Hippocampal formation (tissue), 2 donors: Measurements from ENCODE around the gene TOMM20L.
A peak's percentile ranks its signal among the peaks of the same experiment; 100 is the strongest.
"Not testable (repeated sequence)": the region's sequence is repeated elsewhere in the genome, so short reads cannot be mapped to it uniquely, and the experiment has no call there.

Experiments used
- DNase-seq, 2 donors: peaks; one replicate each; lab custom pipeline; 2025; lab: John Stamatoyannopoulos, UW

The TOMM20L gene

DNA sequence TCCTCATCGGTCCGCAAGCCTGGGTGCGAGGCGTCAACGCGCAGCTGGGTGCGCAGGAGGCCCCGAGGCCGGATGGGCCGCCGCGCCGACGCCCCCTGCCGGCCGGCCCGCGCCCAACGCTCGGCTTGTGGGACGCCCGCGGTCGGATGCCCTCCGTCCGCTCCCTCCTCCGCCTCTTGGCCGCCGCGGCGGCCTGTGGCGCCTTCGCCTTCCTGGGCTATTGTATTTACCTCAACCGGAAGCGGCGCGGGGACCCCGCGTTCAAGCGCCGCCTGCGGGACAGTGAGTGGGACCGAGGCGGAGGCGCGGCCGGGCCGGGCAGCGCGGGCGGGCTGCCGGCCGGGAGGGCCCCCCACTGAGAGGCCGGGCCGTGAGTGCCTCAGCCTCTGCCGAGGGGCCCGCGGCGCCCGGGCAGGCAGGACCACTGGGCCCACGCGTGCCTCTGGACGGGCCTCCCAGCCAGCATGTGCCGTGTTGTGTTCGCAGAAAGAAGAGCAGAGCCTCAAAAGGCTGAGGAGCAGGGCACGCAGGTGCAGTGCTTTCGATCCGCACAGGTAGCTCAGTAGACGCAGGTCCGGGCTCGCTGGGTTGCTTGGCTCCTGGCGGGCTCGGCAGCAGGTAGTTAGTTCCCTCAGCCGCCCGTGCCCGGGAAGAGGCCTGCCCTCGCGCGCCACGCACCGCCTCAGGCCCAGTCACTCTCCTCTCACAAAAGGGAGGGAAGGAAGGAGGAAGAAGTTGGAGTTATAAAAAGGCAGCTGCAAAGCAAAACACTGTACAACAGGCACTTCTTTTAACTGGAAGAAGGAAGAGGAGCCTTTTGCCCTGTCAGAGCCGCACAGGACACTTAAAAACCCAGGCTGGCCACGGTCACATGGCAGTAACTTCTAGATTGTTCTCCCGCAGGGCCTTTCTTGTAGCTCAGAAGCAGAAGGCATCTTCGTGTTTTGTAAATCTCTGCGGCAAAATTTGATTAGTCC, at the start of gene TOMM20L:
Gene TOMM20L (plus strand): TSS at position 119 of the 977 bp plus-strand sequence. CDS start 28 bp downstream, at position 147.
- peak in 1 of 2 donors; percentile 41 for DNase-seq

DNA sequence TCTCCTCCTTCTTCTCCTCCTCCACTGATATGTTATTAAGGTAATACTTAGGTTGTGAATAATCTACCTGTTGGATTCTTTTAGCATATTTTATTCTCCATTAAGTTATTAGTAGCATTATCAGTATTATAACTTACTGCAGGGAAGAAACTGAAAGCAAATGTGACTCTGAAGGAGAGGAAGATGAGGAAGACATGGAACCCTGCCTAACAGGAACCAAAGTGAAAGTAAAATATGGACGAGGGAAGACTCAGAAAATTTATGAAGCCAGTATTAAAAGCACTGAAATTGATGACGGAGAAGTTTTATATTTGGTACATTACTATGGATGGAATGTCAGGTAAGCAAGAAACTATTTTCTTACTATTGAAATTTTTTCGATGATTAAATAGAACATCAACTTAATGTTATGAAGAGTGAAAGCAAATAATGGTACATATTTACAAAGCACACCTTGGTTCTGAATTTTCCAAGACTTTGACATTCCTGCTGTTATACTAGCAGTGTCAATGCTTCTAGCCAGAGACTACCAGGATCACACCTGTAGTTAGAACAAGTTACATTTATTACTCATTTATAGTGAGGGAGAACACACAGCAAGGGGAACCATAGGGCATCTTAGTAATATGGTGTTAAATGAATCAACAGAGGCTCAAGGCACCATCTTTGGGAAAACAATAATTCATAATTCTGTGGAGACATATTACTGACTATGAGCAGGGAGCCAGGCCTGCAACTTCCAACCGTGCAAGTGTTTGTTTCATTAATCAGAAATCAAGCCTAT, 42.0 kb upstream of the TOMM20L start:
- DNase-seq = no peak

DNA sequence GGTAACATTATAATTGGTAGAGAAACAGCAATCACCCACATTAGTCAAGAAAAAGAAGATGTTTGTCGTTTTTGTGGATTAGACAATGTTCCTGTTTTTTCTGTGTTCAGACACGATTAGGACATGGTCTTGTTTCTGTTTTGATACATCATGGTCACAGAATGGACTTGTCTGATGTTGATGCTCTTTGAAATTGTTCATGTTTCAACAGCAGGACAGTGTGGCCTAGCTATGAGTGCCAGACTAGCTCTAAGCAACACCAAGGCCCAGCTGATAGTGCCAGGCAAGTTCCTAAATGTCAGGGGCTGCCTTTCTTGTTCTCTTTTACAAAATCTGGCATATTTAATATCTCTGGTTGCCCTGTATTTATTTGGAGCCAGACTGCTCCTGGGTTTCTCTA, 40.9 kb upstream of the TOMM20L start:
- no peak for DNase-seq

DNA sequence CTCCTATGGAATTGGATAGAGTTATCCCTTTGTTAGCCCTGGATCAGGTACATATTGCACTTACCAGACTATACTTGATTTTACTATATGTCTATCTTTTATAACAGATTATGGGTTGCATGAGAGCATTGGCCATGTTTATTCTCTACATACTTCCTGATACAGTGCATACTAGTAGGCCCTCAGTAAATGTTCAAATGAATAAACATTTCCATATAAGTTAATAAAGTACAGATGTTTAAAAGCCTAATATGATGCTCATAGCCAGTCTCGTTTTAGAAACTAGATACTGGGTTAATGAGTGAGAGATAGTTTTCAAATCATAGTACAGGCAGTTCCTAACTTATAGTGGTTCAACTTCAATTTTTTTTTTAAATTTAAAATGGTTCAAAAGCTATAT, 39.5 kb upstream of the TOMM20L start:
- no peak for DNase-seq

DNA sequence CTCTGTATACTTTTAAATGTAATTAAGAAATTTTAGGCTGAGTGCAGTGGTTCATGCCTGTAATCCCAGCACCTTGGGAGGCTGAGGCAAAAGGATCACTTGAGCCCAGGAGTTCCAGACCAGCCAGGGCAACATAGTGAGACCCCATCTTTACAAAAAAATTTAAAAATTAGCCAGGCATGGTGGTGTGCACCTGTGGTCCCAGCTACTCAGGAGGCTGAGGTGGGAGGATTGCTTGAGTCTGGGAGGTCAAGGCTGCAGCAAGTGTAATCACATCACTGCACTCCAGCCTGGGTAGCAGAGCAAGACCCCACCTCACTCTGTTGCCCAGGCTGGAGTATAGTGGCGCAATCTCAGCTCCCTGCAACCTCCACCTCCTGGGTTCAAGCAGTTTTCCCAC, 33.5 kb upstream of the TOMM20L start:
- not testable (repeated sequence) for DNase-seq

DNA sequence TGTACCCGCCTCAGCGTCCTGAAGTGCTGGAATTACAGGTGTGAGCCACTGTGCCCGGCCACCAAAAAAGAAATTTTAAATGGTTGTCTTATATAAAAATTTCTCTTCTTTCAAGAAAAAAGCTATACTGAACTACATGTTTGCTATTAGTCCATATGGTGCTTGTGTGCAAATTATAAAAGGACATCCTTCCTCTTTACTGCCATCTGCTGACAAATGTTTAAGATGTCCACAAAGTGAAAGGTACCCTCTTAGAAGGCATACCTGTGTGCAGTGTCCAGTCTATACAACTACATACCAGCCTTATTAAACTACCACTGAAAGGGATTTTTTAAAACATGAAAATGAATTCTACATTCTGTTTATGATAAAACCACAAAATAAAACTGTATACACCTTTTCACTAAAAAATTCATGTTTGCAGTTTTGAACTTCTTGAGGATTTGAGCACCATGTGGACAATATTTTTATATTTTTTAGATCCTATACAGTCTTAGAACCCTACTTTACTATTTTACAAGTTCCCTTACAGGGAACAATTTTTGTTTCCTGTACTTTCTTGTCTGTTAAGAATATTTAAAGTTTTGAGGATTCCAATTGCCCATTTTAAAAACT, 32.8 kb upstream of the TOMM20L start:
- no peak for DNase-seq

DNA sequence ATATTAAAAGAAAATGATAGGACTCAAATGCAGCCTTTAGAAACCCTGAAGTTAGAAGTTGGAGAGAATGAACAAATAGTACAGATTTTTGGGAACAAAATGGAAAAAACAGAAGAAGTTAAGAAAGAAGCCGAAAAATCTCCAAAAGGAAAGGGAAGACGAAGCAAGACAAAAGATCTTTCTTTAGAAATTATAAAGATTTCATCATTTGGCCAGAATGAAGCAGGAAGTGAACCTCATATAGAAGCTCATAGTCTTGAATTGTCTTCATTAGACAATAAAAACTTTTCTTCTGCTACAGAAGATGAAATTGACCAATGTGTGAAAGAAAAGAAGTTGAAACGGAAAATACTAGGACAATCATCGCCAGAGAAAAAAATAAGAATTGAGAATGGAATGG, 31.4 kb upstream of the TOMM20L start:
- no peak for DNase-seq

DNA sequence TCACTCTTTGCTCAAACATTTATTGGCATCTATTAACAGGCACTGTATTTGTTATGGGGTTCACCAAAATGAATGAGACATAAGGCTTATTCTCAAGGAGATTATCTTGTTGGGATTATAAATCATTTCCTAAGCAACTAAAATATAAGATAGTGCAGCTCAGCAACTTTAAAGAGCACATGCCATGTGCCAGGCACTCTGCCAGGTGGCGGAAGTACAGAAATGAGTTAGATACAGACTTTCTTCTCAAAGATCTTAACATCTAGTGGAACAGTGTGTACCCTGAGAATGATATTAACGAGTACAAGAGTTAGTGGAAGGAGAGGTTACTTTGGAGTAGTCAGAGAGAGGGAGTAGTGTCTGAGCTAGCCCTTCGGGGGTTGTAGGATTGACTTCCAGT, 28.4 kb upstream of the TOMM20L start:
- DNase-seq = no peak

DNA sequence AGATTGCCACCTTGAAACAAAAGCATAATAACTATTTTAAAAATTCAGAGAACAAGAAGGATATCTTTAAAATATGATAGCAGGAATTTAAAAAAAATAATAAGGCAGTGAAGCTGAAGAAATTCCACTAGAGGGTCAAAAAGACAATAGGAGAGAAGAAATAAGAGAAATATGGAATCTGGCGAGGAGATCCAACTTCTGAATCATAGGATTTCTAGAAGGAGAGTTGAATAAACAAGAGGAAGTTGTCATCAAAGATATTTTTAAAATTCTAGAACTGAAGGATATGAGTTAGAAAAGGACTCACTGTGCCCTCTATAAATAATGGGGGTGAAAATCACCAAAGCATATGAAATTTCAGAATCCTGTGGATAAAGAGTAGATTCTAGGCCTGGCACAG, 26.8 kb upstream of the TOMM20L start:
- DNase-seq = no peak

DNA sequence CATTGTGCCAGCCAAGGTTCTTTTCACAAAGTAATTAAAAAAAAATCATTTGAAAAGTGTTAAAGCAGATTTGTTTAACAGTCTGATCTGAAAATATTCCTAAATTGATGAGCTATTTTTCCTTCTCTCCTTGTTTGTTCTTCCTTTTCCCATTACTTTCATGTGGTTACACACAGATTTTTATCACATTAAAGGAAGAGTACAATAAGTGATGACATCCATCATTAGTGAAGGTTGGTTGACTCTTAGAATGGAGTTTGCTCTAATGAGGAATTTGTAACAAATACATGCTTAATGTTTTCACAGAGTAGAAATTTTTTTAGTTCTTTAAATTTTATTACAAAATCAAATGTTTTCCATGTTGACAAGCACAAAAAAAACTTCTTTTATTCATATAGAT, 18.9 kb upstream of the TOMM20L start:
- DNase-seq = no peak

DNA sequence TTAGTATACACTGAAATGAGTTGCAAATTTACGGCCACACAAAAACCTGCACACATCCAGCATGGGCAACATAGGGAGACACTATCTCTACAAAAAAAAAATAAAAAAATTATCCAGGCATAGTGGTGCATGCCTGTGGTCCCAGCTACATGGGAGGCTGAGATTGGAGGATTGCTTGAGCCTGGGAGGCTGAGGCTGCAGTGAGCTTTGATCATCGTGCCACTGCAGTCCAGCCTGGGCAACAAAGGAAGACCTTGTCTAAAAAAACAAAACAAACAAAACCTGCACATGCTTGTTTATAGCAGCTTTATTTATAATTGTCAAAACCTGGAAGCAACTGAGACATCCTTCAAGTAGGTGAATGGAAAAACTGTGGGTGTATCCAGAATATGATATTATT, 4.9 kb upstream of the TOMM20L start:
- DNase-seq = no peak

DNA sequence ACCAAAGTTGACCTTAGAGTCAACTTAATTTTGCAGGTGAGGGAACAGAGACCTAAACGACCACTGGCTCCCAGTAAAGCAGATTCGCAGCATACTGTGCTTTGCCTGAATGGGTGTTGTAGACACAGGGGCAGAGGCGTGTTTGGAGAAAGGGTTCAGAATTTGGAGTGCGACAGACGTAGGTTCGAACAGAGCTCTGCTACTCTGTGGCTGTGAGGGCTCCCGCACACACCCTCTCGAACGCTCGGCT, 243 bp upstream of the TOMM20L start:
- no peak for DNase-seq

DNA sequence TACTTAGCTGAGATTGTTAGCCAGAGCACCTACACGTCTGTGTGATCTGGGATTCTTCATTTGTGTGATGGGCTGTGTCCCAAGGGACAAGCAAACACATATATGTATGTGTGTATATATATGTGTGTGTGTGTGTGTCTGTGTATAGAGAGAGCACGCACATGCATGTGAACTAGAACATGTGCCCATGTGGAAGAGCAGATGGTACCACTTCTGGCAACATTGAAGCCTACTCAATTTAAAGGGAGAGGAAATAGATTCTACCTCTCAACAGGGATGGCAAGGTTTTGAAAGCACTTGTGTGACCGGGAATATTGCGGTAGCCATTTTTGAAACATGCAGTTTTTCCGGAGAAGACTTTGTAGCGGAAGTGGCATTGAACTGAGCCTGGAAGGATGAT, 1.4 kb downstream of the TOMM20L start:
- DNase-seq = no peak

DNA sequence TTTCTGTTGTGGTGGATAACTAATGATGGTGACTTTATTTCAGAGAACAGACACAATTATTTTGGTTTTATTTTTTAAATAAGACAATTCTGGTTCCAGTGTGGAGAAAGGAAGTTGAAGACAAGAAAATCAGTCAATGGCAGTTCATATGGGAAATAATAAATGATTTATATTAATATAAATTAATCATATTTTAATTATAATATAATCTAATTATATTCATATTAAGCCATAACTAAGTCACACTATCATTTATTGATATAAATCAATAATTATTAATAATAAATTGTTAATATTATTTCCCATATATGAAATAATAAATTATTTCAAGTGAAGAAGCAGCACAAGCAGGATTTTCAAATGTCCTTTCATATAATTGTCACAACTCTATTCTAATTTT, 2.8 kb downstream of the TOMM20L start:
- no peak for DNase-seq

DNA sequence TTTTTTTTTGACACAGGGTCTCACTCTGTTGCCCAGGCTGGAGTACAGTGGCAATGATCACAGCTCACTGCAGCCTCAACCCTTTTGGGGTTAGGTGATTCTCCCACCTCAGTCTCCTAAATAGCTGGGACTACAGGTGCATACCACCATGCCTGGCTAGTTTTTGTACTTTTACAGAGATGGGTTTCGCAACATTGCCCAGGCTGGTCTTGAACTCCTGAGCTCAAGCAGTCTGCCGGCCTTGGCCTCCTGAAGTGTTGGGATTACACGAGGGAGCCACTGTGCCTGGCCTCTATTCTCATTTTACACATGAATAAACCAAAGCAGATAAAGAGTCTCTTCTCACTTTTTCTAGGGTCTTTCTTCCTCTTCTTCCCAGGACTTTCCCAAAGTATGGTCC, 3.2 kb downstream of the TOMM20L start:
- no peak for DNase-seq

DNA sequence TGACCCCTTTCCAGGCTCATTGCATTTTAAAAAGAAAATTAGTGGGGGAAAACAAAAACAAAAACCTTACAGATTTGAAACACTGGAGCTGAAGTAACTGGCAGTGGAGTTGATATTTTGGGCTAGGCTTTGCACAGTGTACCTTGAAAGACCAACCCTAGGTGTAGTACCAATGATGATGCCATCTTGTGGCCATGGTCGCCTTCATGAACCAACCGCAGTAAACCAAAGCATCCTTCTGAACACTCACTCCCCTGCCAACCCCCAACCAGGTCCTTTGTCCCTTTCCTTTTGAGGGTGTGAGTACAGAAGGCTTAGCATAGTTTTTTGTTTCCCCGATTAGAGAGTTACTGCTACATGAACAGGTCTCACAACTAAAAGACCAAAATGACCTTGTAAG, 5.9 kb downstream of the TOMM20L start:
- no peak for DNase-seq

DNA sequence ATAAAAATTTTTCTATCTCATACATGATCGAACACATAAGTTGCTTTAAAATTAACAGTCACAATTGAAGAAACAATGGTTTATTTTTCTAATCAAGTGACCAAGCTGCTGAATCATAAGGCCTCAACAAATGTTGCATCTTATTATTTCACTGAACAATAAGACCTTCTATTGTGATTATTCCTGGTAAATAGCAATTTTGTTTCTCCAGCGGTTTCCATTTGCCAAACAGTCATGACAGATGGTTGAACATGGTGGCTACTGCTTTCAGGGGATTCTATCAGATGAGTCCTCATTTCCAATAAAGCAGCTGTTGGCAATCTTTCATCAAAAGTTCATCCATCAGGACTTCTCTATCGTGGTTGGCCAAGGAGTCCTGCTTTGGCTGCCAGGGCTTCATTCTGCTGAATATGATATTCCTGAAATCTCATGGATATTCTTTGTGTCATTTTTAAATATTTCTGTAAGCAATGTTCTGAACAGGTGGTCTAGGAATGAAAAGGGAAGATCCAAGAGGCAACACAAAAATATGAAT, 13.0 kb downstream of the TOMM20L start:
- DNase-seq = peak in 1 of 2 donors; percentile 81

DNA sequence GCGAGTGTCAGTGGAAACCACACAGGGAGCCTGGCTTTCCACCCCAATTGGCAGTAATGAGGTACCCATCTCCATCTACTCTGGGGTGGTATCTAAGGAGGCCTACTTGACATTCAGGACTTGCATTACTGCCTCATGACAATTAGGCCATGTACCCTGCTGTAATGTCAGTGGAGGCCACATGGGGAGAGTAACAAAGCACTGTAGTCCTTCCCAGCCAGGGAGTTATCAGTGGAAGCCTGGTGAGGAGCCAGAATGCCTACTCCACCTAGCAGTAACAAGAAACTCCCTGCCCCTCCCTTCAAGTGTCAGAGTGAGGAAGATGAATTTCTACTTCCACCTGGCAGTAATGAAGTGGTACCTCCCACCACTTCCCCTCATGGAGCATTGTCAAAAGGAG, 19.1 kb downstream of the TOMM20L start:
- DNase-seq = no peak

DNA sequence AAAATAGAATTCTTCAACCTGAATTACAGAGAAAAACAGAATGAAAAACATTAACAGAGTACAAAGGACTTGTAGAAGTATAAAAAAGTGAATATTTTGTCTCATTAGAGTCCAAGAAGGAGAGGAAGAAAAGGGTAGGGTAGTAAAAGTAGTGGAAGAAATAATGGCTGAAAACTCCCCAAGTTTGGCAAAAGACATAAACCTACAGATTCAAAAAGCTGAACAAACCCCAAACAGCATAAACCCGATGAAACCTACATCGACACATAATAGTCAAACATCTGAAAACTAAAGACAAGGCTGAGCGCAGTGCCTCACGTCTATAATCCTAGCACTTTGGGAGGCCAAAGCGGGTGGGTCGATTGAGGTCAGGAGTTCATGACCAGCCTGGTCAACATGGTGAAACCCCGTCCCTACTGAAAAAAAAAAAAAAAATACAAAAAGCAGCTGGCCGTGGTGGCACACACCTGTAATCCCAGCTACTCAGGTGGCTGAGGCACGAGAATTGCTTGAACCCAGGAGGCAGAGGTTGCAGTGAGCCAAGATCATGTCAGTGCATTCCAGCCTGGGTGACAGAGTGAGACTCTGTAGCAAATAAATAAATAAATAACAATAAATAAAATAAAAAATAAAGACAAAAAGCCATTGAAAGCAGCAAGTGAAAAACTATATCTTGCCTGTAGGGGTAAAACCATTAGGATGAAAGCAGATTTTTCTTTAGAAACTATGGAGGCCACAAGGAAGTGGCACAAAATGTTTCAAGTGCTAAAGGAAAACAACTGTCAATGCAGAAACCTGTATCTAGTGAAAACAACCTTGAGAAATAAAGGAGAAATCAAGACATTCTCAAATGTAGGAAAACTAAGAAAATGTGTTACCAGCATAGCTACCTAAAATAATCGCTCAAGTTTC, 20.2 kb downstream of the TOMM20L start:
- no peak for DNase-seq

DNA sequence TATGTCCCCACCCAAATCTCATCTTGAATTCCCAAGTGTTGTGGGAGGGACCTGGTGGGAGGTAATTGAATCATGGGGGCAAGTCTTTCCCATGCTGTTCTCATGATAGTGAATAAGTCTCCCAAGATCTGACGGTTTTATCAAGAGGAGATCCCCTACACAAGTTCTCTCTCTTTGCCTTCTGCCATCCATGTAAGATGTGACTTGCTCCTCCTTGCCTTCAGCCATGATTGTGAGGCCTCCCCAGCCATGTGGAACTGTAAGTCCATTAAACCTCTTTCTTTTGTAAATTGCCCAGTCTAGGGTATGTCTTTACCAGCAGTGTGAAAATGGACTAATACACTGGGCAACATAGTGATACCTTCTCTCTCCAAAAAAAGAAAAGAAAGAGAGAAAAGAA, 21.2 kb downstream of the TOMM20L start:
- not testable (repeated sequence) for DNase-seq

DNA sequence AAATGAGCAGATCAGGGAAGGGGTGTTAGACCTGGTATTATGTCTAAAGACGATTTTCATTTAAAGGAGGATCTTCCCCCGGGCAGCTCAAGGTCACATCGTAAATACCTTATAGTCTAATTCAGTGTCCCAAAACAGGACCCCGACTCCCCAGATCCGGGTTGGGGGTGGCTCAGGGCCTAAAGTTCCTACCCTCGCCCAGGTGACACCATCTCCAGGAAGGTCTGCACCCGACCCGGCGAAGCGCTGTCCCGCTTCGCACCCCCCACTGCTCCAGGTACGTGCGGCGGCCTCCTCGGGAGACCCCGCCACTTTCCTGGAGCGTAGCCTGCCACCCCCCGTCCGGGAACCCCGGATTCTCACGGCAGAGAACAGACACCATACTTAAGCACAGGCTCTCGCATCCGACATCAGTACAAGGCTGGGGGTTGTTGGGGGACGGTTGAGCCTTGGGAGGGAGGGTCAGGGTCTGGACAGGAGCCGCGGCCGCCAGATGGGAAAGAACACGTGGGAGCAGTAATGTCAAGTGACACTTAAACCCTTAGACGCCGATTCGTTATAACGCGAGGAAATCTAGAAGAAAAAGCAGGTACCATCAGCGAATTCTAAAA, 31.0 kb downstream of the TOMM20L start:
- DNase-seq = peak; percentile 53 to 87
